ENCODE data around the gene KBTBD3. TPM values are rescaled to one million over a fixed set of nuclear protein-coding genes. Genes with fewer than 3 reads are reported as not detected.

The KBTBD3 gene, protein sequence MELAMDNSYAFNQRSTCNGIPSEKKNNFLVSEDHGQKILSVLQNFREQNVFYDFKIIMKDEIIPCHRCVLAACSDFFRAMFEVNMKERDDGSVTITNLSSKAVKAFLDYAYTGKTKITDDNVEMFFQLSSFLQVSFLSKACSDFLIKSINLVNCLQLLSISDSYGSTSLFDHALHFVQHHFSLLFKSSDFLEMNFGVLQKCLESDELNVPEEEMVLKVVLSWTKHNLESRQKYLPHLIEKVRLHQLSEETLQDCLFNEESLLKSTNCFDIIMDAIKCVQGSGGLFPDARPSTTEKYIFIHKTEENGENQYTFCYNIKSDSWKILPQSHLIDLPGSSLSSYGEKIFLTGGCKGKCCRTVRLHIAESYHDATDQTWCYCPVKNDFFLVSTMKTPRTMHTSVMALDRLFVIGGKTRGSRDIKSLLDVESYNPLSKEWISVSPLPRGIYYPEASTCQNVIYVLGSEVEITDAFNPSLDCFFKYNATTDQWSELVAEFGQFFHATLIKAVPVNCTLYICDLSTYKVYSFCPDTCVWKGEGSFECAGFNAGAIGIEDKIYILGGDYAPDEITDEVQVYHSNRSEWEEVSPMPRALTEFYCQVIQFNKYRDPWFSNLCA
- total RNA-seq, result 16.0 TPM

DNA sequence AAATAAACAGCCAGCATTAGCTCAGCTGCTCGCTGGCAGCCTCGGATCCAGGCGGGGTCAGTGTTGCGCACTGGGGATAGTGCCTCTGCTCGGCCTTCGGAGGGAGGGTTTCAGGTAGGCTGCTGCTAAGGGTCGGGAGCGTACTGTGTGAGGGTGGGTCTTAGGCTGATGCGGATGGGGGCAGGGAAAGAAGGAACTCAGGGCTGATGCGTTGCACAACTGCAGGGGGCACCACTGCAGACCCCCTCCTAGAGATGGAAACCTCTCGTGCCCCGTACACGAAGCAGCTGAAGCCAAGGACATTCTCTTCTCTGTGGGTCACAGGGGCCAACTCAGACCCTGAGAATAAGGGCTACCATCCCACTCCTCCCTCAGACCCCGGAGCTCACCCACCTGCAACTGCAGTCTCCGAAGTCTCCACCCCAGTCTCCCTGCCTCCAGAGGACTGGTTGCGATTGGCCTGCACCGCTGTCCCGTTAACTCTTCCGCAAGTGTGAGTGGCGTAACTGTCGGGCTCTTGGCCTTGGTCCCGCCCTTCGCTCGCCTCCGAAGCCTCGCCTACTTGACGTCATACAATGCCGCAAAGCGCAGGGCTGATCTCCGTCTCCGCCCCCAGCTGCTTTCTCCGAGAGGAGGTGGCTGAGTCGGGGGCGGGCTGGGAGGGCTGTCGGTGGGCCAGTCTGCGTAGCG lies at the start of gene KBTBD3:
Gene KBTBD3 (minus strand): TSS at position 429 of the 690 bp plus-strand sequence. CDS start 18,250 bp downstream, outside the sequence.
- ATAC-seq (peak; percentile 99), DNase-seq (ENCODE audit: low spot score) (peak; percentile 99)
- intact Hi-C loops (cut with DNase I), result no loop called here

DNA sequence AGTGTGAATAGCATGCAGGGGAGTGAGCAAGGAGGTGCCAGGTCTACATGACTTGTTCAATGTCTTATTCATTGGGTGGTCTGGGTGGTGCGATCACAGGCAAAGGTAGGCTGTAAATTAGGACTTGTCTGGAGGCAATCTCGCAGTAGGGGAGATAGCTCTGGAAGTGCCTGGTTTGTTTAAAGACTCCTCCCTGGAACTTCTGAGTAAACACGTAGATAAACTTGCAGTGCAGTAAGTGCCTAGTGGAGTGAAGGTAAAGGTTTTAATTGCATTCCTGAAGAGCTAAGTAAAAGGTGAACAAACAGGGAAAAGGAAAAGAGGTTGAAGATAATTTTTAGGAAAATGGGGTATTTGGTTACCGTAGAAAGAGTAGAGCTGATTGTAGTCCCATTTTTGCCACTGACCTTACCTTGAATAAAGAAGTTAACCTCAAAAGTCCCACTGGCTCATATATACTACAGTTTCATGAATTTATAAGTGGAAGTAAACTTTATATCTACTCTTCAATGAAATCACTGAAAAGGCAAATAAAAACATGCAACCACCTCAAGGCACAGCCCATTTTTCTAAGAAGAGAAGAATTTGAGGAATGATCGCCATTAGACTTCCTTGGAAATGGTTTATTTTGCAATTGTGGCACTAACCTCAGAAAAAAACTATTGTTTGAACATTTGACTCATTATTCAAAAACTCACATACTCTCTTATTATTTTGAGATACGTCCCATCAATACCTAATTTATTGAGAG lies 44.6 kb upstream of the KBTBD3 start:
- ATAC-seq (no peak), DNase-seq (ENCODE audit: low spot score) (no peak)
- intact Hi-C loops (cut with DNase I), result no loop called here

DNA sequence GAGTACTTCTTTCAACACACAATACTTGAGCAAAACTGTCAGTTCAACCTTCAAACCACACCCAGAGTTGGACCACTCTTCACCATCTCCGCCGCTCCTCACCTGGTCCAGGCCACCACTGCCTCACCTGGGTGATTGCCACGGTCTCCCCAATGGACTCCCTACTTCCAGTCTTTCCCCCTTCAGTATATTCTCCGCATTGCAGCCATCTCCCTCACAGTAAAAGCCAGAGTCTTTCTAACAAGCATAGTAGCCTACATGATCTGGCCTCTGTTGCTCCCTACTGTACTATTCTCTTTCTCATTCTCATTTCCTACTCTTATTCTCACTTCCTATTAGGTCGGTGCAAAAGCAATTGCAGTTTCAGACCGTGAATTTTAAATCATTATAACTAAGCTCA lies 28.8 kb upstream of the KBTBD3 start:
- intact Hi-C loops (cut with DNase I), result no loop called here
- DNase-seq (ENCODE audit: low spot score) (no peak), ATAC-seq (no peak)

DNA sequence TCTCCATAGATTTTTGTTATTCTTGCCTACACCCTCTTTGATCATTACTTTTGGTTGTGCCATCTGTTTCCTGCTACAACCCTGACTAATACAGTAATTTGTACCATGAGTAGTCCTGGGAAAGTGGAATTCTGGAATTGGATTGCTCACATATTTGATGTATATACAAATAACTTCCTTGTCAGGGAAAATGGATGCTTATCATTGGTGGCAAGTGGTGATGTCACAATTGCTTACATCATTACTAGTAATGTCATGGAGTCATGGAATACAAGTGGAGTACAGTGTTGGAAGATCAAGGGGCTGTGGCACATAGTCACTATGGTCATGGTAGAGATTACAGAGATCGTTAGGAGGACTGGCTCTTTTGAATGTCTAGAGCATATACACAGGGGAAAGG lies 24.7 kb upstream of the KBTBD3 start:
- intact Hi-C loops (cut with DNase I), result no loop called here
- DNase-seq (ENCODE audit: low spot score) (no peak), ATAC-seq (no peak)

DNA sequence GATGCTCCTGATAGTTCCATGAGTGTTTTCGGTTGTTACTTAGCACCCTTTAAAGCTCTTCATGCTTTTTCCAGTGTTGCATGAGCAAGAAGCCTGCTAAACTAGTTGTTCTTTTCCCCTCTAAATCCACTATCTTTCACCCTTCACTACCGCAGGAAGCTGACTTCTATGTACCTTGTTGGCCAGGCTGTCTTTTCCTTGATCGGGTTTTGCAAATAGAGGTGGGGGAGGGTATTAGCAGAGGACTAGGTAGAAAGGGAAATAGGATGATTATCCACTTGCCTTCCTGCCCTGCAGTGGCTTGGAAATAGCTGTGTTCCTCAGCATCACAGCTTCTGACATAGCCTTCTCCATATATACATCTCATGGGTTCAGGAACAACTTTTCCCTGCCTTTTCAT lies 24.2 kb upstream of the KBTBD3 start:
- intact Hi-C loops (cut with DNase I), result no loop called here
- ATAC-seq (no peak), DNase-seq (ENCODE audit: low spot score) (no peak)

DNA sequence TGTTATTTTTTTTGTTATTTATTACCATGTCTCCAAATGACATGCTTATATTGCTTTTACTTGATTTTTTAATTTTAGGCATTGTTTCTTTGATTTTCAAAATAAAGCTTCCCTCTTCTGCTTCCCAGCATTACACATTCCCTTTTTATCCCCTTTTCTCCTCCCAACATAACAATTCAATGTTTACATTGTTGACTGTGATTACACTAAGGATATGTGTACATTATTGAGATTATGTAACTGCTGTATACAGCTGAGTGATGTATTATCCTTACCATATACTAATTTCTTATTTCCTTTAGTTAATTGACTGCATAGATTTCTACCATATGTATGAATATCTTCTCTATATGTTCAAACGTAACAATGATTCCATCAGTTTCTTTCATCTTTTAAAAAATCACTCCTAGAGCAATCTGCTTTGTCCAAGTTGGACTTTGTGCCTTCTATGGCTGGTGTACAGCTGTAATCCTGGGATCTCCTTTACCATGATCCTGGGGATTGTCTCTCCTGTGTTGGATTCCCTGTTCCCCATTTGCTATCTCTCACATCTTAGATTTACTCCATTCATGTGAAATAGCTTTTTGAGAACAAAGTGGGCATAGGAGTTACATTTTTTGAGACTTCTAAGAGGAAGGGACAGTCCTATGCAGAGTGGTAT lies 21.9 kb upstream of the KBTBD3 start:
- ATAC-seq, result no peak

DNA sequence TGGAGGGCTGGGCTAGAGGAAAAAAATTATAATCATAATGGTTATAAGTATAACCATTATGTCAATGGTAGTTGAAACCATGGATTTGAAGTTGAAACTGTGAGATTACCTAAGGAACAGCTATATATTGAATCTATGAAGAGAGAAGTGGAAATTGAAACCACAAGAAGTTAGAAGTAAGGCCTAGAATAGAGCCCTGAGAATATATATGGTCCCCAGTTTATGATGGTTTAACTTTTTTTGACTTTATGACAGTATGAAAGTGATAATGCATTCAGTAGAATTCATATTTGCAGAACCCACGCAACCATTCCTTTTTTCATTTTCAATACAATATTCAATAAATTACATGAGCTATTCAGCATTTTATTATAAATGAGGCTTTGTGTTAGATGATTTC lies 15.3 kb upstream of the KBTBD3 start:
- intact Hi-C loops (cut with DNase I), result no loop called here
- no peak for DNase-seq (ENCODE audit: low spot score)
- ATAC-seq, result no peak

More for the DNA sequence above, 21.9 kb upstream of the KBTBD3 start:
- DNase-seq (ENCODE audit: low spot score), result no peak
- intact Hi-C loops (cut with DNase I), result no loop called here

DNA sequence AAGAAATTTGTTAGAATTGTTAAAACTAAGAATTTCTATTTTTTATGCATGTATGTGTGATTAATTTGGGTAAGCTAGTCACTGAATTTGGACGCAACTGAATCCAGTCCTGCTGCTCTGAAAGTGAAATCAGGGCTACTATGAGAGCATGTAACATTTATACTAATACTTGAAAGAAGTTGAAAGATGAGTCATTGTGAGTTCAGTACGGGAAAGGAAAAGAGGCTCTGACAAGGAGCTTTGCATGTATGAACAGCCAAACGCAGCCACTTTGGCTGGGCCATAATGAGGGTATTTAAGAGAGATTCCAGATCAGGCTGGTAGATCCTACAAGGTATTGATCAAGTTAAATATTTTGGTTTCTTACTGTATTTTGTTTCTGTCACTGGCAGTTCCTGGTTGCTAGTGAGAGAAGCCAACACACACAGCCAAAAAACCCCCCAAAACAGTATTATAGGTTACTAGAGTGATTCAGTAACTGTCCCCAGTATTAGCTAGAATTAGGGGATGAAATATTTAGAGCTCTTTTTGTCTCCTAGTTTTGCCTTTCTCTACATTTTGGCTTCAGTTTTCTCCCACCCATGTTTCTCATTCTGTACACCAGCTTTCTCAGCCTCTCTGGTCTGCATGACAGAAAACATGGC lies 14.5 kb upstream of the KBTBD3 start:
- intact Hi-C loops (cut with DNase I), result no loop called here
- ATAC-seq (no peak), DNase-seq (ENCODE audit: low spot score) (no peak)

DNA sequence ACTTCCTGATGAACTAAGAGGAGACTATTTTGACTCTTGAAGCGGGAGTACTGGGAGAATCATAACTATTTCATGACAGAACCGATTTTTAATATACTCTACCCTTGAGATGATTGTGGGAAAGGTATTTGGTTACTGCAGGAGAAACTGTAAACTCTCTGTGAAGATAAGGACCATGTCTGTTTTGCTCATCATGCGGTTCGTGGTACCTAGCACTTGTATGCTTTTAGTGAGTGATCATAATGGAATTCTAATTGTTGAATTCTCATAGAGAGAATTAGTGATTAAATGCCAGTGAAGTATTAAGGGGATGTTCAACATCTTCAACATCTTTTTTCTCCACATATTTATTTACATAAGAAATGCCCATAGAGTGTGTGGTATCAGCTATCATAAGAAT lies 11.7 kb upstream of the KBTBD3 start:
- ATAC-seq, result no peak
- DNase-seq (ENCODE audit: low spot score), result no peak
- intact Hi-C loops (cut with DNase I), result no loop called here

DNA sequence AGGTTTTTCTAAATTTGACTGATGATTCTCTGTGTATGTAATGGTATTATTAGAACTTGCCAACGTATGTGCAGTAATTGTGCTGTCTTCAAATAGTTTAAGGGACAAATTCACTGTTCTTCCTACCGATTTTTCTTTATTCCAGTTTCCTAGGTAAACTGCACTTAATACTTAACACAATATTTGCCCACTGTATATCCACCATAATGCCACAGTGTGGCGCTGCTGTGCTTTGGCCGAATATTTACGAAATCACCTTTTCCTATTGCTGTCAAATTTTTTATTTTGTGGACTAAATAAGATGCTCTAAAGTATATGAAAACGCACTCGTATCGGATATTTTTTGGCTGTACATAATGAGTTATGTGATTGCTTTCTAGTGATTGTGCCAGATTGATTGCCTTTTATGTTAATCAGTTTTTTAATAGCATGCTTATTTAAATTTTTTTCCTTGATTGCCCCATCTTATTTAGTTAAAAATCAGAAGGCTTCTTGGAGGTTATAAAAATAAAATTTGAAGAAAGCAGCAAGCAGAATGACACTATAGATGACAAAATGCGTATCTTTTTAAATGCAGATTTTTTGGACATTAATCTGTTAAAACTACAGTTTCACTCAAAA lies 10.8 kb upstream of the KBTBD3 start:
- intact Hi-C loops (cut with DNase I), result no loop called here
- peak; percentile 63 for DNase-seq (ENCODE audit: low spot score)
- peak; percentile 68 for ATAC-seq

DNA sequence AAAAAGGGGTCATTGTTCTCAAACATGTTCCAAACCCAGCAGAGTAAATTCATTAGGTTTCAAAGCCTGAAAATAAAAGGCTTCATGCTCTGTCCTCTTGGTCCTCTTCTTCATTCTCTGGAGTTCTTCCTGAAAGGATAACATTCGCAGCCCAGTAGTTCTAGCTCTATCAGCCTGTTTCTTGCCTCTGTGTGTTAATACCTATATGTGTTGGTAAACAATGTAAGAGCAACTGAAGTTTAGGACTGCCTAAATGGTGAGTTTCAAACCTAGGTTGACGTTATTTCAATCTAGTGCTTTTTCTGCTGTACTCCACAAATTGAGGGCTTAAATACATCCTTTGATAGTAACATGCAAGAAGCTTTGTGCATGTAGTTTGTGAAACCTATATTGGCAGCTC lies 9.7 kb upstream of the KBTBD3 start:
- no peak for DNase-seq (ENCODE audit: low spot score)
- intact Hi-C loops (cut with DNase I), result no loop called here
- peak; percentile 39 for ATAC-seq

DNA sequence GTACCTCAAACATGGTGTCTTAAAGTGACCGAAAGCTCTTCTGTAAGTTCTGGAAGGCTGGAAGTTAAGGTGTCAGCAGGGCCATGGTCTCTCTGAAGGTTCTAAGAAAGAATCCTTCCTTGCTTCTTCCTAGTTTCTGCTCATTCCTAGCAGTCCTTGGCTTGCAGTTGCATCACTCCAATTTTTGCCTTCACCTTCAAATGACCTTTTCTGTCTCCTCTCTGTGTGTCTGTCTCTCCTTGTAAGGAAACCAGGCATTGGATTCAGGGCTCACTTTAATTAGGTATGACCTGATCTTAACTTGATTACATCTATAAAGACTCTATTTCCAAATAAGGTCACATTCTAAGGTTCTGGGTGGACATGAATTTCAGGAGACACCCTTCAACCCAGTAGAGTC lies 9.0 kb upstream of the KBTBD3 start:
- DNase-seq (ENCODE audit: low spot score) (no peak), ATAC-seq (no peak)
- intact Hi-C loops (cut with DNase I), result no loop called here

DNA sequence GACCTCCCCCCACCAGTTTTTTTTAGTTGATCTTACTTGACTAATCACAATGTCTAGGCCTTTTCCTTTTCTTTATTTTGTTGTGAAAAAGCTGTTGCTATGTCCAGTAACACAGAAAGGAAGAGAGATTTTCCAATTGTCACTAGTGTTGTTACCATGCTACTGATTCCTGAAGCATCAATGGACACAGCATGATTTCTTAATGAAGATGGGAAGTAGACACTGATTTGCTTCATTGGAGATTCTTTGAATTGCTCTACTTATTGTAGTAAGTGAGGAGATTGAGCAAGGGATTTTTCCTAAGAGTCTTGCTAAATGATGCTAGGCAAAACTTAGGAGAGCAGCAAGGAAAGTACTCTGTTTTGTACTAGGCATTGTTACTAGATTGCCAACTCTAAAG lies 4.9 kb upstream of the KBTBD3 start:
- ATAC-seq, result no peak
- DNase-seq (ENCODE audit: low spot score), result no peak
- intact Hi-C loops (cut with DNase I), result no loop called here

DNA sequence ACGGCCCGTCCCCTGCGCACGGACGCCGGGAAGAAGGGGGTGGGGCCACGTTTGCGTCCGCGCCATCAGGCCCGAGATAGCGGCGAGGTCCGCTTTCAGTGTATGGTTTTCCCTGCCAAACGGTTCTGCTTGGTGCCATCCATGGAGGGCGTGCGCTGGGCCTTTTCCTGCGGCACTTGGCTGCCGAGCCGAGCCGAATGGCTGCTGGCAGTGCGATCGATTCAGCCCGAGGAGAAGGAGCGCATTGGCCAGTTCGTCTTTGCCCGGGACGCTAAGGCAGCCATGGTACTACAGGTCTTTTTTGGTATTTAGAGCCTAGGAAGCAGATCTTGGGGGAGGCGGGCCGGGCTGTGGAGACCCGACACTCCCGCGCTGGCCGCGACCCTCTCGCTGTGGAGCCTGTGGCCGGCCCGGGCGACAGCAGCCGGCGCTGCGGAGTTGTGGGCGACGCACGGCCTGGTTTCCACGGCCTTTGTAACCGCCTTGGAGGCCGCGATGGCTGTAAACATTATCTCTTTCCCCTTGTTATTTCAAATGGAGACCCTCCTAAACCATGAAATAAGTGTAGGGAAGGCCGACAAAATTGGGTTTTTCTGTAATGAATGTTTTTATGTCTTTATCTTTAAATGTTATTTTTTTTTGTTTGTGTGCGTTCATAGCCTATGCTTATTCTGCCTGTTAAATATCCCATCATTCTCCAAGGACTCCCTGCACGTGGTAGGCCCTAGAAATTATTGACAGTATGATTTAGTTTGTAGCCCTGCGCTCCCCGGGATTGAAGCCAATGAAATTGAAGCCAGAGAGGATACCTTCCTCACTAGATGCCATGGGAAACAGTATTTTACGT lies 685 bp upstream of the KBTBD3 start, which contains the start of gene AASDHPPT:
Gene AASDHPPT (plus strand): TSS at position 54 of the 847 bp plus-strand sequence. CDS start 49 bp downstream, at position 103.
- no peak for DNase-seq (ENCODE audit: low spot score)
- intact Hi-C loops (cut with DNase I), result no loop called here
- peak; percentile 24 for ATAC-seq

DNA sequence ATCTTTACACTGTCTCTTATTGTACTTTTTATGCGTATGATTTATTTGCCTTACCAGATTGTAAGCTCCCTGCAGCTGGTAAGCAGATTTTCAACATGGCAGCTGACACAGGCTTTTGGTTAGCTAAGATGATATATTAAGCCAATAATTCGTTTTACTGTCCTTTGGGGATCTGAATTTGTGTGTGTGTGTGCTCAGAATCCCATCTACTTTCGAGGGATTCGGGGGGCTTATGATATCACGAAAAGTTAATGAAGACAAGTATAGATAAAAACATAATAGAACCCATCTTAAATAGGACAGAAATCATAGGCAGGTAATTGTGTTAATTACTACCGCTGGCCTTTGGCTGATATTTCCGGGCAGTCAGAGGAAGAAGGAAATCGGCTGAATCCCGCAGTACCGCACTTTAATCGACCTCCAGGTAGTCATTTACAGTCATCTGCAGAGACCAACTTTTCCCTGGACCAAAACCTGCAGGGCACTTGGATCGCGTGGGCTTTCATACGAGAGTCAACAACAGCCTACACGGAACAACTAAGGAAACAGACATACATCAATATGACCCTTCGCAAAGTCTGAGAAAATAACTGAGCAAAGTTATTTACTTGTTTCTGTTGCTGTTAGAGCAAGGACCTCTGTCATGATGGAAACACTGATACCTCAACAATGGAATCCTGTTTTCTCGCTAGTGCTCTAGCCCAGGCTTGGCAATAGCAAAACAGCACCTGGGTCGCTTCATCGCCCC lies 802 bp downstream of the KBTBD3 start:
- DNase-seq (ENCODE audit: low spot score), result no peak
- ATAC-seq, result no peak
- intact Hi-C loops (cut with DNase I), result no loop called here

DNA sequence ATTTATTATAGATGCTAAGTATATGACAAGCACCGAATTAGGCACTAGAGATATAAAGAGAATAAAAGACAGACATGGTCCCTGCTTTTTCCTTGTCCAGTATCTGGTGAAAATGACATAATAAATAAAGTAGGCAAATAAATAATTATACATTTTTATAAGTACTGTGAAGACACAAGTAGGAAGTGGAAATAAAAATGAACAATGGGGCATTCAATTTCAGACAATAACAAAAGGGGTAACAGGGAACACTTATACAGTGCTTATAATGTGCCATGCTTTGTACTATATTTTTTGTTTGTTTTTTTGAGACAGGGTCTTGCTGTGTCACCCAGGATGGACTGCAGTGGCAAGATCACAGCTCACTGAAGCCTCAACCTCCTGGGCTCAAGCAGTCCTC lies 4.3 kb downstream of the KBTBD3 start:
- ATAC-seq (no peak), DNase-seq (ENCODE audit: low spot score) (no peak)
- intact Hi-C loops (cut with DNase I), result no loop called here

Measured in sciatic nerve (tissue), 2 donors.